ENCODE data around the gene ADGRG6.

- TF ChIP-seq CTCF (IDR thresholded peaks at IDR 0.05) (no peak), POLR2AphosphoS5 (IDR thresholded peaks at IDR 0.05) (no peak)
Observed at GRCh38 chr6:142297996-142298753, 3.6 kb upstream of the ADGRG6 start.

All from breast epithelium (tissue), 3 donors.